GM10266 (cell line): ENCODE results near the gene DIDO1.
"Not testable (repeated sequence)": the region's sequence is repeated elsewhere in the genome, so short reads cannot be mapped to it uniquely, and the experiment has no call there.

ENCODE experiments used
- DNase-seq: peaks from one replicate; pipeline ENCODE4 v3.0.0; 2012; ENCODE audit errors: extremely low spot score
- TF ChIP-seq, protein P1 (sequence below): IDR thresholded peaks from 2 replicates; pipeline ENCODE4 v1.5.1; 2012; ENCODE audit warnings: mild to moderate bottlenecking, low read depth; ENCODE audit not compliant: control insufficient read depth, insufficient read depth; ENCODE audit errors: missing control alignments

The DIDO1 gene

DNA sequence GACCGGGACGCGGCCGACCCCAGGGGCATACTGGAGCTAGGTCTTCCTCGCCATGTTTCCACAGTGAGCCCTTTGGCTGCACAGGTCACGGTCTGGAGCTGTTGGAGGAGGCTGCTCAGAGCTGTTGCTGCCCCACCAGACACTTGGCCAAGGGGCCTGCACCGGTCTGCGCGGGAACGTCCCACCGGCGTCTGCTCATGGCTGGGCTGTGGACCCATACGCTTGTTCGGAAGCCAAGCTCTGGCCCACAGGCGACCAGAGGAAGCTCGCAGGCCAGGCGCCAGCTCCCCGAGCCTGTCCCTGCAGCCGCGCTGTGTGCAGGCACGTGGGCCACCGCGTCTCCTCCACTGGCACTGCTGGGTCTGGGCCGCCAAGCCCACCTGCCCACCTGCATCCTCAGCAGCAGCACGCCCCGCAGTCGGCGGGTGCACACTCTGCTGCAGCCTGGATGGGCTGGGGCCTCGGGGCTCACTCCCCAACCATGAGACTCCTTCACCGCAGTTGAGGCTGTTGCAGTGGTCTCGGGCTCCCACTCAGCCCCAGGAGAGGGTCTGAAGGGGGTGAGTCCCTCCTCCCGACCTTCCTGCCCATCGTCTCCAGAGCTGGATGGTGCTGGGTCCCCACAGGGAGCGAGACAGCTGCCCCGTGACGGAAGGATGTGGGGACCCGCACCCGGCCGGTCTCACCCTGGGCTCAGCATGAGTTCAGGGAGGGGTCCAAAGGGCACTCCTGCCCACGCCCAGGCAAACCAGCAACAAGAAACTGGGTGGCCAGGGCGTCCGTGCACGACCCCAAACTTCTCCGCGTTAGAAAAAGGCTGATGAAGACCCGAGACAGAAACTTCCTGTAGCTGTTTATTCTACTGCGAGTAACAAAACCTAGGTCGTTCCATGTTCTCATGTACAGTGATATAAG lies 49.1 kb downstream of the DIDO1 start:
- no peak for DNase-seq
- TF ChIP-seq, protein P1, sequence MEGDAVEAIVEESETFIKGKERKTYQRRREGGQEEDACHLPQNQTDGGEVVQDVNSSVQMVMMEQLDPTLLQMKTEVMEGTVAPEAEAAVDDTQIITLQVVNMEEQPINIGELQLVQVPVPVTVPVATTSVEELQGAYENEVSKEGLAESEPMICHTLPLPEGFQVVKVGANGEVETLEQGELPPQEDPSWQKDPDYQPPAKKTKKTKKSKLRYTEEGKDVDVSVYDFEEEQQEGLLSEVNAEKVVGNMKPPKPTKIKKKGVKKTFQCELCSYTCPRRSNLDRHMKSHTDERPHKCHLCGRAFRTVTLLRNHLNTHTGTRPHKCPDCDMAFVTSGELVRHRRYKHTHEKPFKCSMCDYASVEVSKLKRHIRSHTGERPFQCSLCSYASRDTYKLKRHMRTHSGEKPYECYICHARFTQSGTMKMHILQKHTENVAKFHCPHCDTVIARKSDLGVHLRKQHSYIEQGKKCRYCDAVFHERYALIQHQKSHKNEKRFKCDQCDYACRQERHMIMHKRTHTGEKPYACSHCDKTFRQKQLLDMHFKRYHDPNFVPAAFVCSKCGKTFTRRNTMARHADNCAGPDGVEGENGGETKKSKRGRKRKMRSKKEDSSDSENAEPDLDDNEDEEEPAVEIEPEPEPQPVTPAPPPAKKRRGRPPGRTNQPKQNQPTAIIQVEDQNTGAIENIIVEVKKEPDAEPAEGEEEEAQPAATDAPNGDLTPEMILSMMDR: no peak

DNA sequence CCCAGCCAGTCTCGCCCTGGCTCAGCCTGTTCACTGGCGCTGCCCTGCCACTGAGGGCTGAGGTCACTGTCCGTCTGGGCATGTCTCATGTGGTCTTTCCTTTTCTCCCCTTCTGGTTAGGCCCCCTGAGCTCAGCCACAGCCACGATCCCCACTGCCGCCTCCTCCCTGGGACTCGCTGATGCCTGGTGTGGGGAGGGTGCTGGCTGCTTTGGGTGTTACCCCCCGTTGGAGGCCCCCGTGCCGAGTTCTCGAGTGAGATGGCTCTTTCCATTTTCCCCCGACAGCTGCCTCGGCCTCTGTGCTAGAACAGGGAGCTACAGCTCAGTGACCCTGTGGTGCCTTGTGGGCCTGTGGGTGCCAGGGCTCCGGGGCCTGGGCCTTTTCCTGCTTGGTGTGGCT lies 49.8 kb downstream of the DIDO1 start:
- DNase-seq: no peak
- TF ChIP-seq, protein P1: no peak

DNA sequence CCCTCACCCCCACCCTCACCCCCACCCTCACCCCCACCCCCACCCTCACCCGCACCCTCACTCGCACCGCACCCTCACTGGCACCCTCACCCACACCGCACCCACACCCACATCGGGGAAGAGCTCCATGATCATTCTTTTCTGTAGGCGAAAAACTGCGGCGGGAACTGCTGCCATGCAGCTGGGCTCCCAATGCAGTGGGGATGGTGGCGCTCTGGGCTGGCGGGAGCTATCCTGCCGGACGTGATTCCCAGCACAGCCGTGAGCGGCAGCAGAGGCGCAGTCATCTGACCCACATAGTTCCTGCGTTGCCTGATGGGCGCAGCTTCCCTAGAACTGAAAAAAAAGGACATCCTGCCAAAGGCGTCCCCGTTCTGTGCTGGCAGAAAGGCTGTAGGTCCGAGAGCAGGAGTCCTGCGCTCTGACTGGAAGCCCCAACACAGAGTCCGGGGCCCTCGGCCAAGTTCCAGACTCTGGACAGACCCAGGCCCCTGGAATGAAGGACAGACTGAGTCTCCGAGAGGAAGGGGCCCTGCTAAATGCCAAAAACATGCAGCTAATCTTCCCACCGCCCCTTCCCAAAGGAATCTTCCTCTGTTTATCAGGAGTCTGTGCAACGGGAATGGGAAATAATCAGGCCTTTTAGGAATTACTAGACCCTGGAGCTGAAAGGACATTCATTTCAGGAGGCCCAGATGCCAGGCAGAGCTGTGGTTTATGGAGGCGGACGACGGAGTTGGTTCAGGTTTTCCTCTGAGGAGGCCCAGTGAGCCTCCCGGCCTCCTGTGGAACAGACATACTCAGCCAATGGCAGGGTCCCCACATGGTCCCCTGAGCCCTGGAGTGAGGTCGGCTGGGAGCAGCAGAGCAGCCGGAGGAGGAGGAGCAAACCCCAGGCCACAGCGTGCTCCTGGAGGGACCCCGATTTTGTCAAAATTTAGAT lies 50.6 kb downstream of the DIDO1 start:
- peak; percentile 44 for DNase-seq
- TF ChIP-seq, protein P1: no peak

DNA sequence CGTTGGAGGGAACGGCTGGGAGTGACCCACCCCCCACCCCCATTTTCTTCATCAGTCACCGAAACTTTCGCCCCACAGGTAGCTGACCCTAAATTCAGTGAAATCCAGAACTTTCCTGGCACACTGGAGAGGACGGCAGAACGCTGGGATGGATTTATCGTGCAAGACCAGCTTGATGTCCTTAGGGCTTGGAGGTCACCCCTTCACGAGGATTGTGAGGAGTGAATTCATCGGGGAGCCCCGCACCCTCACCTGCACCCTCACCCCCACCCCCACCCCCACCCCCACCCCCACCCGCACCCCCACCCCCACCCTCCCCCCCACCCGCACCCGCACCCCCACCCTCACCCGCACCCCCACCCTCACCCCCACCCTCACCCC lies 51.4 kb downstream of the DIDO1 start:
- DNase-seq: no peak
- TF ChIP-seq, protein P1: no peak

DNA sequence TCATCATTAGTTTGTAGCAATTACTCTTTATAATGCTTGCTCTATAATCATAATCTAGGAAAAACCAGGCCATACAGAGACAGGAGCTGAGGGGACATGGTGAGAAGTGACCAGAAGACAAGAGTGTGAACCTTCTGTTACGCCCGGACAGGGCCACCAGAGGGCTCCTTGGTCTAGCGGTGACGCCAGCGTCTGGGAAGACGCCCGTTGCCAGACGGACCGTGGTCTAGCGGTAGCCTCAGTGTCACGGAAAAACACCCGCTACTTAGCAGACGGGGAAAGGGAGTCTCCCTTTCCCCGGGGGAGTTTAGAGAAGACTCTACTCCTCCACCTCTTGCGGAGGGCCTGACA lies 52.6 kb downstream of the DIDO1 start:
- TF ChIP-seq, protein P1: peak; percentile 50
- DNase-seq: not testable (repeated sequence)

DNA sequence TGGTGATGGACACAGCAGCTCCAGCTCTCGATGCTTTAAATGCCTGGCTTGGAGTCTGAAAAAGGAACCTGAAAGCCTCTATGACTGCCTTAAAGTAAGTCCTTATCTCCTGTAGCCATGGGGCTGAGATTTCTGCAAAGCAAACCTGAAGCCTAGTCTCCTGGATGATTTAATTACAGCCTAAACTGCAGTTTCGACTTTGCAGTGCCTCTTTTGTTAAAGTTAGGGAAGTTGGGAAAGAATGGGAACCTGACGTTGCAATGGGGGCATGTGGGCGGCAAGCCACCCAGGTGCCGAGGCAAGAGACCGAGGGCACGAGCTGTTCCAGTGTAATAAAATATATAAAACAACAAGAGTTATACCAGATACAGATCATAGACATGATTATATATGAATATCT lies 53.0 kb downstream of the DIDO1 start:
- TF ChIP-seq, protein P1: no peak
- DNase-seq: no peak
